ENCODE data around the gene NOTCH2.
"Not testable (repeated sequence)": the region's sequence is repeated elsewhere in the genome, so short reads cannot be mapped to it uniquely, and the experiment has no call there.

DNA sequence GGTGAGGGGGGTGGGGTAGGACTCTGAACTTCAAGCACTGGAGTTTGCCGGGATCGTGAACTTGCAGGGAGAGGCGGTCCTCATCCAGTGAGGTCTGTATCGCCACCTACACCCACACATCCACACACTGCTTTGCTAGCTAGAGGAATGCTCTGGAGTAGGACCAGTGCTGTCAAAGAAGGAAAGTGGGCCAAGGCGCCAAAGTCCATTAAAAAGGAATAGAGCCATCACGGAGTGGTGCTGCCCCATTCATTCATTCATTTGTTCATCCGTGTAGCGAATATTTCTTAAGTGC, 405 bp upstream of the NOTCH2 start:
- not testable (repeated sequence) for TF ChIP-seq POLR2A (IDR thresholded peaks at IDR 0.05; ENCODE audit: low read depth); POLR2AphosphoS5 (IDR thresholded peaks at IDR 0.05)
- TF ChIP-seq, protein P1, sequence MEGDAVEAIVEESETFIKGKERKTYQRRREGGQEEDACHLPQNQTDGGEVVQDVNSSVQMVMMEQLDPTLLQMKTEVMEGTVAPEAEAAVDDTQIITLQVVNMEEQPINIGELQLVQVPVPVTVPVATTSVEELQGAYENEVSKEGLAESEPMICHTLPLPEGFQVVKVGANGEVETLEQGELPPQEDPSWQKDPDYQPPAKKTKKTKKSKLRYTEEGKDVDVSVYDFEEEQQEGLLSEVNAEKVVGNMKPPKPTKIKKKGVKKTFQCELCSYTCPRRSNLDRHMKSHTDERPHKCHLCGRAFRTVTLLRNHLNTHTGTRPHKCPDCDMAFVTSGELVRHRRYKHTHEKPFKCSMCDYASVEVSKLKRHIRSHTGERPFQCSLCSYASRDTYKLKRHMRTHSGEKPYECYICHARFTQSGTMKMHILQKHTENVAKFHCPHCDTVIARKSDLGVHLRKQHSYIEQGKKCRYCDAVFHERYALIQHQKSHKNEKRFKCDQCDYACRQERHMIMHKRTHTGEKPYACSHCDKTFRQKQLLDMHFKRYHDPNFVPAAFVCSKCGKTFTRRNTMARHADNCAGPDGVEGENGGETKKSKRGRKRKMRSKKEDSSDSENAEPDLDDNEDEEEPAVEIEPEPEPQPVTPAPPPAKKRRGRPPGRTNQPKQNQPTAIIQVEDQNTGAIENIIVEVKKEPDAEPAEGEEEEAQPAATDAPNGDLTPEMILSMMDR (IDR thresholded peaks at IDR 0.05) = not testable (repeated sequence)

All from esophagus muscularis mucosa (tissue), 3 donors.